HG03064 (cell line): Measurements from ENCODE around the gene IGSF23.

ENCODE experiments used
- ATAC-seq: cut with Tn5 transposase; IDR thresholded peaks from one replicate; pipeline ENCODE4 v1.9.1; 2021; ENCODE audit warnings: low read depth; ENCODE audit not compliant: unreplicated experiment

Gene IGSF23, protein sequence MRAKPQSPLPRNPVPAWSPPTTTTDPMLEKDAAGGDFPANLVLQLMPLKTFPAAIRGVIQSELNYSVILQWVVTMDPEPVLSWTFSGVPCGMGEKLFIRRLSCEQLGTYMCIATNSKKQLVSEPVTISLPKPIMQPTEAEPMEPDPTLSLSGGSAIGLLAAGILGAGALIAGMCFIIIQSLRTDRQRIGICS

DNA sequence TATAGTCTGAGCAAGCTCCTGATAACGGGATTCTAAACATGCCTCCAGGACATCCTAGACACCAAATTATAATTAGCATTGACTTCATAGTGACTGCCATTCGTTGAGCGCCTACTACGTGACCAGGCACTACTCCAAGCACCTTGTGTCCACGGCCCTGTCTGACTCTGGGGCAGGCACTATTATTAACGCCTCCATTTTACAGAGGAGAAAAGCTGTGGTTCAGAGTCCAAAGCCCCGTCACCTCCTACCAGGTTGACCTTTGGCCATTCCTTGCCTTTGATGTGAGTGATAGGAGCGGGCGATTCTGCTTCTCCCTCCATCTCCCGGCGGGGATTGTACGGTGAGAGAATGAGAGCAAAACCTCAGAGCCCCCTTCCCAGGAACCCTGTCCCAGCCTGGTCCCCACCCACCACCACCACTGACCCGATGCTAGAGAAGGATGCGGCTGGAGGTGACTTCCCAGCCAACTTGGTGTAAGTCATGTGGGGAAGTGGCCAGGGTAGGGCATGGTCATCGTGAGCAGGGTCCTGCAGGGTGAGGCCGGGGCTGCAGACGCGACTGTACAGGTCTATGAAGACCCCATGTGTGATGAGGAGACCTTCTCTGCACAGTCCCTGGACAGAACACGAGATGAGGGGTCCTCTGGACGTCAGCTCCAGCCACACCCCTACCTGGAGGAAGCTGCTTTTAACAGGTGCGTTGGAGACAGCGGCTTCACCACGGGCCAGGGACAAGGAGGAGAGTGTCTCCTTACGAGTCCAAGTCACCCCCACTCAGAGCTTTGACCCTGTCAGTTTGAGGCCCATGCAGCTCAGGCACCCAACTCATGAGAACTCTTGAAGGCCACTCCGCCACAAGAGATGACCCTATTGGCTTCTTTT lies at the start of gene IGSF23:
Gene IGSF23, plus strand, starts transcription at position 269 of the 884 bp plus-strand sequence. Its CDS starts 83 bp downstream, at position 352.
- no peak for ATAC-seq

DNA sequence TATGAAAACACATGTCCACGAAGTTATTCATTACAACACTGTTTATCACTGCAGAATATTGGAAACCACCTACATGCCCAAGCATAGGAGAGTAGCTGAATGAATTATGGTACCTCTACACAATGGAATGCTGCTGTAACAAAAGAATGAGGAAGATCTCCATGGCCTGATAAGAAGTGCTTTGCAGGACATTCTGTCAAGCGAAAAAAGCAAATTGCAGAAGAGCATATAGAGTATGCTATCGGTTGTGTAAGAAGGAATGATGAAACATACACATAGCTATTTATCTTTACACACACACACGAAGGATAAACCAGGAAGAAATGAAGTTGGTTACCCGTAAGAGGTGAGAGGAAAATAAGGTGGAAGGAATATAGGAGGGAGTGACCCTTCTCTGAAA lies 46.4 kb upstream of the IGSF23 start:
- ATAC-seq, result no peak

DNA sequence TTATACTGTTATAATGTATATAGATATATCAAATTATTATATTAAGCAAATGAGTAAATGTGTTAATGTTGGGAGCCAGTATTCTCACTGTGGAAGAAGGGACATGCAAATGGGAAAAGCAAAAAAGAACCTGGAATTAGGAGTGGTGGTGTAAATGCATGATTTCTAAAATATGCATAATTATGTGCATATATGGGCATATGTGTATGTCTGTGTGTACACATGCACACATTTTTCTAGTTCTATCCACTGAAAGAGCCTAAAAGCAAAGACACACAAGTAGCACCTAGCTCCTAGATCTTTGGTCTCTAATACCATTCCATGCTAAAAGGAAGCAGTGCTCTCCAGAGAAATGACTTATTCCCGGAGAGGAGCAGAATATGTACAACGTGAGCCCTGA lies 45.6 kb upstream of the IGSF23 start:
- ATAC-seq, result no peak

DNA sequence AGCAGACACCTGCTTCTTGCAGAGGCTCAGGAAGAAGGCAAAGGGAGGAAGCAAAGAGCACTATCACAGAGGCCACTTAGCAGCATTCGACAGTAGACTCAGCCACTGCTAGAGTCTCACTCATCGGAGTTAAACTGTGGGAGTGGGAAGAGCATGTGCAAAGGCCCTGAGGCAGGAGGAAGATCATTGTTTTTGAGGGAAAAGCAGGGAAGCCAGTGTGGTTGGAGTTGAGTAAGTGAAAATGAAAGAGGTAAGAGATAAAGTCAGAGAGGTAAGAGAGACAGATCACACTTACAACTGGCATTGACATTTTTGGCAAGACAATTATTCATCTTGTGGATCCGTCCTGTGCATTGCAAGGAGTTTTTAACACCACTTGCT lies 42.8 kb upstream of the IGSF23 start:
- ATAC-seq, result no peak

DNA sequence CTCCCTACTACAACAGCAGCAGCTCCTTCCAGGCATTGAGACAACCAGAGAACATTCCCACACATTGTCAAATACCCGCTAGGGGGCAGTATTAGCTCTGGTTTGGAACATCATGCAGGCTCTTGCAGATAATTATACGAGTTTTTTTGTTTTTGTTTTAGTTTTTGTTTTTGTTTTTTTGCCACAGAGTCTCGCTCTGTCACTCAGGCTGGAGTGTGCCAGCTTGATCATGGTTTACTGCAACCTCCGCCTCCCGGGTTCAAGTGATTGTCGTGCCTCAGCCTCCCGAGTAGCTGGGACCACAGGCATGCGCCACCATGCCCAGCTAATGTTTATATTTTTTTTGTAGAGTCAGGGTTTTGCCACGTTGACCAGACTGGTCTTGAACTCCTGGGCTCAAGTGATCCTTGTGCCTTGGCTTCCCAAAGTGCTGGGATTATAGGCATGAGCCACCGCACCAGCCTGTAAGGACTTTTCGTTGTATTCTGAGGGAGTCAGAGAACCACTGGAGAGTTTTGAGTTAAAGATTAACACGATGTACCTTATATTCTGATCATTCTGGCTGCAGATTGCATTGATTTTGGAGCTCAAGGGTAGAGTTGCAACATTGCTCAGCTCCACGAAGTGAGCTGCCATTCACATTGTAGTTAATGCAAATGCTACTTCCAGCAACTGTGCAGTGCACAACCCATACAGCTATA lies 42.2 kb upstream of the IGSF23 start:
- no peak for ATAC-seq

DNA sequence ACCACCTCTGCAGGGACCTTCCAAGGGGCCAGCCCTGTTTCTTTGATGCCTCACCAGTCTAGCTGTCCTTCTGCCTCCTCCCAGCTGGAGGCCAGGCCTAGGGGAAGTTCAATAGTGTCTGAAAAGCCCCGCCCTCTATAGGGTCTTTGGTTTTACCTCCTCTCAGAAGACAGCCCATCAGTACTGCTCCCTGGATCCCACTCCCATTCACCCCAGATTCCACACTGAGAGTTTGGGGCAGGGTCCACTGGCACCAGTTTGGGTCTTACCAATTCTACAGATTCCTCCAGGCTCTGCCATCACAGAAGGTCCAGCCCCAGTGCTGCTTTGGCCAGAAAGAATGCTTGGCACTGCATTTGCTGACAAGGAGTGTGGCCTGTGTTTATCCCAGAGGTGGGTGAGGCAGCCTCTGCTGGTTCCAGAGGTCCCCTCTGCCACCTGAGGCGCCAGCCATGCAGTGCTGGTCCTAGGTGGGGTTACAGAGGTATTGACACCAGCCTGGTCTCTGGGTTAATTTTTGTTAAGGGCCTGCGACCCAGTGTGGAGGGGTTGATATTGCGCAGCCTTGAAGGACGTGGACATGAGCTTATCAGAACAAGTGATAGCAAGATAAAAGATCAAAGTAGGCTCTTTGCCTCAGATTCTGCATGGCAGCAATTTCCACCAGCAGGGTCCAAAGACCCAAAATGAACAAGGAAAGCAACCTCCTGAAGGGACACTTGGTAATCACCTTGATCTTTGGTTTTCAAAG lies 41.4 kb upstream of the IGSF23 start:
- ATAC-seq, result no peak

DNA sequence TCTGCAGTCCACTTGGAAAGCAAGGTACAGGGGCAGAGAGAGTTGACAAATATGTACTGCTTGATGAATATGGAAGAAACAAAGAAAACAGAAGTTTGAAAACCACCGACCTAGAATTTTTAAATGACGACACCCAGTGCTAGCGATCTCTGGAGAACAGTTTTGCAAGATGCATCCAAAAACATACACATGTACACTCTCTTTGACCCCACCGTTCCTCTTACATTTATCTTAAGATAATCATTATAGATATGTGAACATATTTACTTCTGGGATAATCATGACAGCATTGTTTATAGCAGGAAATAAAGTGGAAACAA lies 40.8 kb upstream of the IGSF23 start:
- no peak for ATAC-seq

DNA sequence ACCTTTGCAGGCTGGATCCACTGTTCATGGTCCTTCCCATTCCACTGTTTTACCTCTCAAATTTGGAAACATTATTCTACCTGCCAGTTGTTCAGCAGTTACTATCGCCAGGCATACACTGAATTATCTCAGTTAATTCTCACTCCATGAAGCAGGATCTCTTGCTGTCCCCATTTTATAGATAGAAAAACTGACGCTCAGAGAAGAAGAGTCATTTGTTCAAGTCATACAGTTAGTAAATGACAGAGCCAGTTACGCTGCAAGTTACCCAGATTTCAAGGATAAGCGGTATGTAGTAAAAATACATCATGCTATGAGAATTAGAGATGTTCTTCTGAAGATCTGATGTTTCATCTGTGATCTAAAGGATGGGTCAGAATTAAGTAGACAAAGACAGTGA lies 40.2 kb upstream of the IGSF23 start:
- ATAC-seq, result no peak

DNA sequence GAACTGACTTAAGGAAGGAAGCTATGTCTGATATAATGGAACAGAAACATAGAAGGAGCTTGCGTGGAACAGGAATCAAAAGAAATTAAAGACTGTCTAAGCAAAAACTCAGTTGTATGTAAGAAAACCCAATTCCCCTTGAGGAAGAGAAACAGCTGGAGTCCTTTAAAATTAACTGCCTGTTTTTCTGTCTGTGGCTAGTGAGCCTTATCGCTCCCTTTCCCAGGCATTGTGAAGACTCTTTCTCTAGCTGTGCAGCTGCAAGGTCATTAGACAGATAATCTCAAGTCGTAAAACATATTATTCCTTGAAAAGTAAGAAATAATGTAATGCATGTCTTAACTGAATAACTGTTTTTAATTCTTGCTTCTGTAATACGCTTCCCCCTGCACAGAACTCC lies 39.7 kb upstream of the IGSF23 start:
- no peak for ATAC-seq

DNA sequence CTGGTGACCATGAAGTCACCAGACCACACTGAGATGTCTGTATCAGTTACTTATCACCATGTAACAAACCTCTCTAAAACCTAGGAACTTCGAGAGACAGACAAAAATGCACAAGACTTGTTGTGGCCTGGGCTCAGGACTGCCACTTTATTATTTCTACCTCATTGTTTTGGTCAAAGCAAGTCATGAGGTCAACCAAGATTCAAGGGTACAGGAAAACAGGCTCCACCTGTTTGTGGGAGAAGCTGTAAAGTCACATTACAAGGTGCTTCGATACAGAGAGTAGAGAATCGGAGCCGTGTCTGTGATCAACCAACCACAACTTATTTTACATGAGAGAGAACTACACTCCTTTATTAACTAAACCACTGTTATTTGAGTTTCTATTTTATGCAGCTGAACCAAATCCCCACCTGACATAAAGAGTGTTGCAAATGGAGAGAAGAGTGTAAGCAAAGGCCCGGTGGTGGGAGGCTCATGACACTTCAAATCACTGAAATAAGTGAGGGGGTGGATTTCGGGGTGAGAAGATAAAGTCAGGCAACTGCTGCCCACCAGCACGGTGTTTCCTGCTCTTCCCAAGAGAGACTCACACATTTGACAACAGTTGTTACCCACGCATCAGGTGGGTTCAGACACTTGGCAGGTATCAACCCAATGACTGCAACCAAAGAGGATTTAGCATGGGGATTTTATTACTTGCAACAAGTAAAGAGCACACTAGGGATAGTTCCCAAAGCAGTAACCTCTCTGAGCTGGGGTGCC lies 39.0 kb upstream of the IGSF23 start:
- ATAC-seq, result no peak

DNA sequence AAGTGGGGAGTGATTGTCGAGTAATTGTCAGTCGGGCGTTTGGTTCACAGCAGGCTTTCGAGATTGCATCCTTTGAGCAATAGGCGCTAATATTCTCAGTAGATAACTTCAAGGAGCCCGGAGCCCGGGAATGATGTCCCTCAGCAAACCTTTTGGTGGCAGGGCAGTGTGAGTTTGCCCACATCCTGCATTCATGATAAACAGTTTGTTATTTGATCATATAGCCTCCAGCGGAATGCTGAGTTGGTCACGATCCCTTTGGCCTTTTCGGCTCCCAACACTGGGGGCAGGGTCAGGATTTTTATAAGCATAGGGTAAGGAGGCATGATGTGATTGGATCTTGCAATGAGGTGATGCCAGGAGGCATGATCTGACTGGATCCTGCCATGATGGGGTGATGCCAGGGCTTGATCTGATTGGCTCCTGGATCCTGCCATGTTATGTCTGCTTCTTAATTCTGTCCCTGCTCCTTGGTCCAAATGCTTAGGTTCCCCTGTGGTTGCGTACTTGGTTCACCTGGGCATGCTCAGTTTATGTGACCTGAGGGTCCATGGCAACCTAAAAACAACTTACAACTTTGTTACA lies 38.2 kb upstream of the IGSF23 start:
- no peak for ATAC-seq

DNA sequence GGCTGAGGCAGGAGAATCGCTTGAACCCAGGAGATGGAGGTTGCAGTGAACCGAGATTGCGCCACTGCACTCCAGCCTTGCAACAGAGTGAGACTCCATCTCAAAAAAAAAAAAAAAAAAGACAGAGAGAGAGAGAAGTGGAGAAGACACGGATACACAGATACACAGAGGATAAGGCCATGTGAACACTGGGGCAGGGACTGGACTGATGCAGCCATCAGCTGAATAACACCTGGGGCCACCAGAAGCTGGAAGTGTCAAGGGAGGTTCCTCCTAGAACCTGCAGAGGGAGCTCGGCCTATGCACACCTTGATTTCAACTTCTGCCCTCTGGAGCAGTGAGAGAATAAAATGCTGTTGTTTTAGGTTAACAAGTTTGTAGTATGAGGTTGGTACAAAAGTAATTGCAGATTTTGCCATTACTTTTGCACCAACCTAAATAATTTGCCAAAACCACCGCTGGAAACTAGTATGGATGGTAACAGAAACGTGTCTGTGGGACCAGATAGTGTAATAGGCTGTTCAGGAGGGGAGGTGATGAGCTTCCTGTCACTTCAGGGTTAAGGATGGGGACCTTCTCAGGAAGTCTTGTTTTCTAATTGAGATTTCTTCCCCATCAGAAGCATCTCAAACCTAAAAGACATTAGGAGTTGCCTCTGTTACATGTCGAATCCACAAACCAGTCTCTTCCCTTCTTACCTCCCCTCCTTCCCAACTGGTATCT lies 36.4 kb upstream of the IGSF23 start:
- no peak for ATAC-seq

DNA sequence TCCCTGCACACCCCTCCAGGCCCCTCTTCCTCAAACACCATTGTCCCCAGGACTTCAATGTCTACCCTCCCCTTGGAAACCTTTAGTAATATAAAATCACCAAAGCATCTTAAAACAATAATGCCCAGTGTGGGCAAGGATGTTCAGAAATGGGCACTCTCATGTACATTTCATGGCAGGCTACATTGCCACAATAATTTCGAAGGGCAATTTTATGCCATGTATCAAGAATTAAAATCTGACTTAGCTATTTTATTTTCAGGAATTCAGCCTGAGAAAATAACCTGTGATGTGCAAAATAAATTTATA lies 35.8 kb upstream of the IGSF23 start:
- ATAC-seq, result no peak

DNA sequence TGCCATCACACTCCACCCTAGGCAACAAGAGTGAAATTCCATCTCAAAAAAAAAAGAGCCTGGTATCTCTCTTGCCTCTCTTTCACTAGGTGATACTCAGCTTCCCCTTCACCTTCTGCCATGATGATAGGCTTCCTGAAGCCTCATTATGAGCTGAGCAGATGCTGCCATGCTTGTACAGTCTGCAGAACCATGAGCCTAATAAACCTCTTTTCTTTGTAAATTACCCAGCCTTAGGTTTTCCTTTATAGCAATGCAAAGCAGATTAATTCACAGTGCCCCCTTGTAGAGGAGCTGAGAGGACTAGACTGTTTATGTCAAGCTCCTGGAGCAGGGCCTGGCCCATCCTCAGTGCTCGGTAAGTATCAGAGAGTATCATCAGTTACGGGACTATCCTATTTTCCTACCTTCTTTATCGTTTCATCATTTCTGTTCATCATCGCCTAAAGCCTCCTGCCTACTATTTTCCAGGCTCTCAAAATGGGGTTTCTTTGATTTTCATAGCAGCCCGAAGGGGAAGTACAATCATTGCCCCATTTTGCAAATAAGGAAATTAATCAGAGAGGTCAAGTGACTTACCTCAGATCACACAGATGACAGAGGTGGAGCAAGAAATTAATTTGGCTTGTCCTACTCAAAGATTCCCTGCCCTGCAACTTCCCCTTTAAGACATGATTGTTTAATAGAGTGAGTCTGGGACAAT lies 33.5 kb upstream of the IGSF23 start:
- no peak for ATAC-seq

DNA sequence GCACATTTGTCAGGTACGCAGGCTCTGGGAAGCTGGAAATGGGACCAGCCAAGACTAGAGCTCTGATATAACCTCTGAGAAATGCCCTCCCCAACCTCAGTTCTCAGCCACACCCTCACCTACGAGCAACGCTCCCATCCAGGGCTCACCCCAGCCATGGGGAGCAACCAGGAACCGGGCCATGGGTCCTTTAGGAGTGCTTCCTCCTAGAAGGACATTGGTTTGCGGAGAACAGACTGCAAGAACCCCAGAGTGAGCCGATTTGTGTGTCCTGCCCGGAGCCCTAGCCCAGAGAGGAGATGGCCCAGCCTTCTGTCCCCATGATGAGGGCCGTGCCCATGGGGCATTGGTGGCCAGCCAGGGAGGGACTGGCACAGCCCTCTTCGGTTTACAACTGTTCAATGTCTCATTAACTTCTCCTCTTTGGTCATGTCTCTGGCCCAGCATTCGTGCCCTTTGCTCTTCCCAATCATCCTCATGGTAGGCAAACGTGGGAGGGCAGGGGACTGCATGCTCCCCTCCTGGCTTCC lies 32.9 kb upstream of the IGSF23 start:
- no peak for ATAC-seq

DNA sequence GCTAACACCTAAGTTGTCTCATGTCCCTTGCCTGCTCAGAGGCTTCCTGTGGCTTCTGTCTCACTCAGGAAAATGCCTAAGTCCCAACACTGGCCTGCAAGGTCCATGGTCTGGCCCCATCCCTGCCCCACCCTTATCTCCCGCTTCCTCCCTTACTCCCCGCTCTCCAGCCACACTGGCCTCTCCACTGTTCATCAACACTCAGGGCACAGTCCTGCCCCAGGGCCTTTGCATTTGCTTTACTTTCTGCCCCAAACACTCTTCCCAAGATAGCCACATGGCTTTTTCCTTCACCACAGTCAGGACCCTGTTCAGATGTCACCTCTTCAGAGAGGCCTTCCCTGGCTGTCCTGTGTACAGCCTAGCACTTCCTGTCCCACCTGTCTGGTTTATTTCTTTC lies 32.1 kb upstream of the IGSF23 start:
- ATAC-seq, result no peak

DNA sequence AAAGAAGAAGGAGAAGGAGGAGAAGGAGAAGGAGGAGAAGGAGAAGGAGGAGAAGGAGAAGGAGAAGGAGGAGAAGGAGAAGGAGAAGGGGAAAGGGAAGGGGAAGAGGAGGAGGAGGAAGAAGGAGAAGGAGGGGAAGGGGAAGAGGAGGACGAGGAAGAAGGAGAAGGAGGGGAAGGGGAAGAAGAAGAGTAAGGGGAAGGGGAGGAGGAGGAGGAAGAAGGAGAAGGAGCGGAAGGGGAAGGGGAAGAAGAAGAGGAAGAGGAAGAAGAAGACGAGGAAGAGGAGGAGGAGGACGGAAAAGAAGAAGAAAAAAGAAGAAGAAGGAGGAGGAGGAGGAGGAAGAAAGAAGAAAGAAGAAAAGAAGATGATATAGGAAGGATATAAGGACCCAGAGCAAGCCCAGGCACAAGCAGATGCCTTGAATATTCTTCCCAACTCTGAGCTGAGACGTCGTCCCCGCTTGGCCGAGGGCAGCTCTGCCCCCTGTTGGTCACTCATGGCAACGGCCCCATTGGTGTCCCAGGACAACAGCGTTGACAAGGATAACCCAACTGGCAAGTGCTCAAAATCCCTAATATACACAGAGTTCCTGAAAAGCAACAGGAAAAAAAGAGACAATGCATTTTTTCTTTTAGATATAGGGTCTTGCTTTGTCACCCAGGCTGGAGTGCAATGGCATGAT lies 30.6 kb upstream of the IGSF23 start:
- no peak for ATAC-seq
